PC-9 (cell line): Measurements from ENCODE around the gene GANAB. TPM values are rescaled to one million over a fixed set of nuclear protein-coding genes. Genes with fewer than 3 reads are reported as not detected.
"Not testable (repeated sequence)": the region's sequence is repeated elsewhere in the genome, so short reads cannot be mapped to it uniquely, and the experiment has no call there.

Experiments
- BruUV-seq: library from RNA; stranded (reverse); fragments of 400-500 nt; replicated peaks from 2 replicates; lab custom pipeline; 2021; lab: Mats Ljungman, UMichigan
- CTCF ChIA-PET: fragments of 300-600 bp; sonication (Branson Sonifier 250); formaldehyde crosslinking; loops from one replicate; lab custom pipeline; 2022; ENCODE audit warnings: antibody characterized with exemption; lab: Charles Lee
- POLR2A ChIA-PET: fragments of 300-600 bp; sonication (Branson Sonifier 250); formaldehyde crosslinking; loops from one replicate; lab custom pipeline; 2022; ENCODE audit warnings: antibody characterized with exemption; ENCODE audit not compliant: unreplicated experiment; lab: Charles Lee
- DNase-seq, 2 experiments: peaks; one replicate each; pipeline versions ENCODE4 v3.0.0 to v3.0.0-alpha.2; 2015 to 2022; ENCODE audit warnings: mixed read lengths in 1 of 2
- H2AFZ ChIP-seq: fragments of 200-600 bp; sonication (generic); 2 replicates; pipeline ENCODE4 v1.8.1; 2017; ENCODE audit warnings: antibody characterized with exemption
- H3F3A ChIP-seq: fragments of 200-600 bp; sonication (generic); 2 replicates; pipeline ENCODE4 v1.8.1; 2017; ENCODE audit warnings: antibody characterized with exemption, mild to moderate bottlenecking, low read depth; ENCODE audit not compliant: insufficient read depth
- H3K27ac ChIP-seq: fragments of 200-600 bp; sonication (generic); 2 replicates; pipeline ENCODE4 v1.6.1; 2016; ENCODE audit warnings: mixed run types
- H3K27me3 ChIP-seq: fragments of 200-600 bp; sonication (generic); 2 replicates; pipeline ENCODE4 v1.6.1; 2016; ENCODE audit warnings: low read depth, mixed run types; ENCODE audit not compliant: insufficient read depth
- H3K36me3 ChIP-seq: fragments of 200-600 bp; sonication (generic); 2 replicates; pipeline ENCODE4 v1.6.1; 2016; ENCODE audit warnings: low read depth, mixed run types
- H3K4me1 ChIP-seq: fragments of 200-600 bp; sonication (generic); replicated peaks from 2 replicates; pipeline ENCODE4 v1.6.1; 2016; ENCODE audit warnings: mixed run types; ENCODE audit not compliant: insufficient read depth
- H3K4me2 ChIP-seq: fragments of 200-600 bp; sonication (generic); 2 replicates; pipeline ENCODE4 v1.6.1; 2017; ENCODE audit warnings: mixed run types
- H3K4me3 ChIP-seq: fragments of 200-600 bp; sonication (generic); 2 replicates; pipeline ENCODE4 v1.6.1; 2016; ENCODE audit warnings: mixed run types
- H3K79me2 ChIP-seq: fragments of 200-600 bp; sonication (generic); 2 replicates; pipeline ENCODE4 v1.6.1; 2017; ENCODE audit warnings: low read depth, mixed run types
- H3K9me2 ChIP-seq: fragments of 200-600 bp; sonication (generic); 2 replicates; pipeline ENCODE4 v1.8.1; 2017; ENCODE audit warnings: mild to moderate bottlenecking; ENCODE audit not compliant: insufficient read depth
- H3K9me3 ChIP-seq: fragments of 200-600 bp; sonication (generic); 2 replicates; pipeline ENCODE4 v1.8.1; 2016; ENCODE audit warnings: low read depth; ENCODE audit not compliant: insufficient read depth
- H4K20me1 ChIP-seq: fragments of 200-600 bp; sonication (generic); 2 replicates; pipeline ENCODE4 v1.8.1; 2017; ENCODE audit not compliant: insufficient read depth
- CTCF ChIP-seq: fragments of 200-600 bp; sonication (generic); conservative IDR thresholded peaks from 2 replicates; pipeline ENCODE4 v1.6.1; 2017; ENCODE audit warnings: mixed run types, antibody characterized with exemption, mild to moderate bottlenecking, moderate library complexity
- EZH2 ChIP-seq: fragments of 200-600 bp; sonication (generic); IDR thresholded peaks from 2 replicates; pipeline ENCODE4 v1.8.0; 2017; ENCODE audit warnings: antibody characterized with exemption, low read depth
- intact Hi-C: fragments of 100-400 bp; cut with micrococcal nuclease; formaldehyde crosslinking; loops from one replicate; pipeline ENCODE4 v1.10.0; 2022; ENCODE audit not compliant: unreplicated experiment
- total RNA-seq: library from RNA; stranded (reverse); gene quantifications from 2 replicates; pipeline ENCODE4 v1.2.3, GENCODE V29; 2021

GANAB gene
- total RNA-seq, 1 experiment from 2014 or later, result 478 TPM

GRCh38 chr11:62588966-62589637 is 57.3 kb downstream of the GANAB start:
- H4K20me1 ChIP-seq, result peaks cover 3% of the 10 kb centered on the region; the same call in 1 of the 2 replicates
- H3K27me3 ChIP-seq, result no peaks in the 10 kb centered on the region
- no peaks in the 10 kb centered on the region for H3K9me2 ChIP-seq
- H3K79me2 ChIP-seq, result peaks cover 35% of the 10 kb centered on the region
- no peaks in the 10 kb centered on the region for H3K9me3 ChIP-seq
- no peak overlapping the region for H3K27ac ChIP-seq
- peaks cover 42% of the 10 kb centered on the region for H3F3A ChIP-seq
- H3K4me2 ChIP-seq, result peak overlapping the region; percentile 92
- CTCF ChIA-PET, result no interaction called here
- DNase-seq, result peak in 1 of 2 experiments; percentile 32
- no peak overlapping the region for H2AFZ ChIP-seq
- TF ChIP-seq CTCF (peak; percentile 69), EZH2 (no peak)
- peaks cover 15% of the 10 kb centered on the region; the same call in 1 of the 2 replicates for H3K36me3 ChIP-seq
- POLR2A ChIA-PET, result no interaction called here
- intact Hi-C loops, result no loop called here
- peaks cover 29% of the 10 kb centered on the region for H3K4me1 ChIP-seq
- H3K4me3 ChIP-seq, result no peak overlapping the region
- BruUV-seq, result no TSS peak

- CTCF ChIA-PET, POLR2A ChIA-PET, H3K9me2 ChIP-seq: not testable (repeated sequence)
Measured at GRCh38 chr11:62585356-62585755, 61.1 kb downstream of the GANAB start.

GRCh38 chr11:62581735-62582134 is 64.7 kb downstream of the GANAB start:
- CTCF ChIA-PET, DNase-seq, H3K27me3 ChIP-seq, H4K20me1 ChIP-seq, intact Hi-C loops, H3K79me2 ChIP-seq, H3K27ac ChIP-seq, BruUV-seq, H3K4me2 ChIP-seq, H3K9me2 ChIP-seq, H3K9me3 ChIP-seq, H3K4me3 ChIP-seq, H2AFZ ChIP-seq, POLR2A ChIA-PET: not testable (repeated sequence)
- Histone ChIP-seq H3K36me3 (peaks cover 15% of the 10 kb centered on the region), H3F3A (peaks cover 43% of the 10 kb centered on the region), H3K4me1 (peaks cover 13% of the 10 kb centered on the region)

More at GRCh38 chr11:62585356-62585755, 61.1 kb downstream of the GANAB start:
- BruUV-seq, intact Hi-C loops, H3K27ac ChIP-seq, H3K27me3 ChIP-seq, DNase-seq, H2AFZ ChIP-seq, H4K20me1 ChIP-seq, H3K4me3 ChIP-seq, H3K4me2 ChIP-seq, H3K9me3 ChIP-seq: not testable (repeated sequence)
- peaks cover 27% of the 10 kb centered on the region for H3K36me3 ChIP-seq
- peaks cover 32% of the 10 kb centered on the region for H3F3A ChIP-seq
- H3K79me2 ChIP-seq, result peaks cover 31% of the 10 kb centered on the region
- H3K4me1 ChIP-seq, result peaks cover 12% of the 10 kb centered on the region

GRCh38 chr11:62580959-62581715 is 65.3 kb downstream of the GANAB start:
- Histone ChIP-seq H3K4me3 (no peak overlapping the region), H3K27ac (no peak overlapping the region), H3K36me3 (peaks cover 13% of the 10 kb centered on the region), H4K20me1 (peaks cover under 1% of the 10 kb centered on the region; the same call in 1 of the 2 replicates), H3K4me1 (peaks cover 13% of the 10 kb centered on the region), H3K79me2 (0 out of 2 replicates have a peak, but pooled peaks cover 5% of the 10 kb centered on the region), H3F3A (peaks cover 48% of the 10 kb centered on the region), H2AFZ (no peak overlapping the region), H3K9me2 (no peaks in the 10 kb centered on the region), H3K9me3 (no peaks in the 10 kb centered on the region), H3K27me3 (no peaks in the 10 kb centered on the region), H3K4me2 (no peak overlapping the region)
- intact Hi-C loops, result no loop called here
- BruUV-seq, result no TSS peak
- ChIA-PET CTCF (no interaction called here), POLR2A (interaction anchor here (0.5 kb wide), 1 partner anchor 22 kb away, joined by 6 read pairs; no protein-coding TSS in a partner anchor)
- TF ChIP-seq EZH2, result no peak
- no peak for DNase-seq
